Adipocyte (in vitro differentiated cells): ENCODE measurements around the gene INSR.

Source experiments
- DNase-seq: peaks from one replicate; pipeline ENCODE4 v3.0.0-alpha.2; 2015; ENCODE audit warnings: low read depth
- H3K27me3 ChIP-seq: replicated peaks from 2 replicates; pipeline ENCODE4 v1.7.0; 2013; ENCODE audit warnings: mild to moderate bottlenecking, low read length, moderate library complexity; ENCODE audit not compliant: control insufficient read depth, insufficient read depth
- H3K36me3 ChIP-seq: 2 replicates; pipeline ENCODE4 v1.7.0; 2013; ENCODE audit warnings: low read length, mild to moderate bottlenecking, moderate library complexity; ENCODE audit not compliant: control insufficient read depth, insufficient read depth, severe bottlenecking
- H3K4me1 ChIP-seq: 2 replicates; pipeline ENCODE4 v1.7.0; 2013; ENCODE audit warnings: mild to moderate bottlenecking, low read length, moderate library complexity; ENCODE audit not compliant: control insufficient read depth, insufficient read depth
- H3K4me3 ChIP-seq: 2 replicates; pipeline ENCODE4 v1.7.0; 2013; ENCODE audit warnings: mild to moderate bottlenecking, low read length, moderate library complexity
- H3K9ac ChIP-seq: 2 replicates; pipeline ENCODE4 v1.7.0; 2013; ENCODE audit warnings: mild to moderate bottlenecking, low read length, moderate library complexity
- H3K9me3 ChIP-seq: 2 replicates; pipeline ENCODE4 v1.7.0; 2013; ENCODE audit warnings: mild to moderate bottlenecking, low read length, moderate library complexity; ENCODE audit not compliant: control insufficient read depth

The INSR gene

GRCh38 chr19:7104747-7105447 is 189.3 kb downstream of the INSR start:
- peaks cover 8% of the 10 kb centered on the region for H3K27me3 ChIP-seq
- H3K4me3 ChIP-seq: no peak overlapping the region
- no peak for DNase-seq
- peaks cover 3% of the 10 kb centered on the region for H3K4me1 ChIP-seq
- no peak overlapping the region for H3K9ac ChIP-seq
- no peaks in the 10 kb centered on the region for H3K9me3 ChIP-seq
- H3K36me3 ChIP-seq: no peaks in the 10 kb centered on the region

- DNase-seq: no peak
- Histone ChIP-seq H3K9me3 (no peaks in the 10 kb centered on the region), H3K9ac (no peak overlapping the region), H3K4me3 (no peak overlapping the region), H3K27me3 (peaks cover 8% of the 10 kb centered on the region), H3K4me1 (peaks cover 3% of the 10 kb centered on the region), H3K36me3 (no peaks in the 10 kb centered on the region)
These were observed 192.5 kb downstream of the INSR start for GRCh38 chr19:7101498-7102253.

- Histone ChIP-seq H3K4me3 (peak overlapping the region; percentile 86), H3K9ac (peak overlapping the region; percentile 97), H3K27me3 (peaks cover 6% of the 10 kb centered on the region), H3K4me1 (peaks cover 3% of the 10 kb centered on the region), H3K9me3 (peaks cover 6% of the 10 kb centered on the region), H3K36me3 (no peaks in the 10 kb centered on the region)
- DNase-seq: no peak
These were observed 194.7 kb downstream of the INSR start for GRCh38 chr19:7099597-7099921.

- peak; percentile 97 for DNase-seq
- H3K9me3 ChIP-seq: peaks cover 7% of the 10 kb centered on the region
- H3K36me3 ChIP-seq: no peaks in the 10 kb centered on the region
These were observed 195.3 kb downstream of the INSR start for GRCh38 chr19:7098701-7099596.

GRCh38 chr19:7098096-7098495 is 196.1 kb downstream of the INSR start:
- DNase-seq: no peak
- Histone ChIP-seq H3K4me1 (peaks cover 3% of the 10 kb centered on the region), H3K9me3 (peaks cover 7% of the 10 kb centered on the region), H3K36me3 (no peaks in the 10 kb centered on the region), H3K4me3 (peak overlapping the region; percentile 86), H3K27me3 (no peaks in the 10 kb centered on the region), H3K9ac (peak overlapping the region; percentile 97)

More at GRCh38 chr19:7098701-7099596, 195.3 kb downstream of the INSR start:
- H3K4me1 ChIP-seq: peaks cover 3% of the 10 kb centered on the region
- peak overlapping the region; percentile 86 for H3K4me3 ChIP-seq
- peak overlapping the region; percentile 97 for H3K9ac ChIP-seq
- no peaks in the 10 kb centered on the region for H3K27me3 ChIP-seq

- Histone ChIP-seq H3K36me3 (peaks cover 25% of the 10 kb centered on the region), H3K4me1 (no peaks in the 10 kb centered on the region), H3K9me3 (peaks cover 63% of the 10 kb centered on the region), H3K4me3 (no peak overlapping the region), H3K27me3 (no peaks in the 10 kb centered on the region), H3K9ac (no peak overlapping the region)
- DNase-seq: no peak
These were observed 205.2 kb downstream of the INSR start for GRCh38 chr19:7088999-7089398.

GRCh38 chr19:7083076-7083956 is 210.9 kb downstream of the INSR start:
- Histone ChIP-seq H3K9ac (no peak overlapping the region), H3K9me3 (peaks cover 100% of the 10 kb centered on the region), H3K27me3 (no peaks in the 10 kb centered on the region), H3K4me1 (no peaks in the 10 kb centered on the region), H3K36me3 (peaks cover 73% of the 10 kb centered on the region), H3K4me3 (peak overlapping the region; percentile 74)
- DNase-seq: no peak

- H3K9me3 ChIP-seq: peaks cover 74% of the 10 kb centered on the region
- H3K36me3 ChIP-seq: peaks cover 97% of the 10 kb centered on the region
- H3K27me3 ChIP-seq: no peaks in the 10 kb centered on the region
- H3K4me1 ChIP-seq: no peaks in the 10 kb centered on the region
- H3K4me3 ChIP-seq: peak overlapping the region; percentile 56
- no peak overlapping the region for H3K9ac ChIP-seq
- no peak for DNase-seq
These were observed 216.2 kb downstream of the INSR start for GRCh38 chr19:7078008-7078407.

- H3K4me1 ChIP-seq: no peaks in the 10 kb centered on the region
- H3K27me3 ChIP-seq: no peaks in the 10 kb centered on the region
- no peak for DNase-seq
- no peak overlapping the region for H3K4me3 ChIP-seq
- H3K36me3 ChIP-seq: peaks cover 93% of the 10 kb centered on the region
- no peak overlapping the region for H3K9ac ChIP-seq
- peaks cover 58% of the 10 kb centered on the region for H3K9me3 ChIP-seq
These were observed 218.1 kb downstream of the INSR start for GRCh38 chr19:7076151-7076550.

GRCh38 chr19:7074705-7075282 is 219.4 kb downstream of the INSR start:
- DNase-seq: no peak
- Histone ChIP-seq H3K4me1 (peaks cover 7% of the 10 kb centered on the region), H3K9me3 (peaks cover 45% of the 10 kb centered on the region), H3K27me3 (no peaks in the 10 kb centered on the region), H3K4me3 (no peak overlapping the region), H3K9ac (no peak overlapping the region), H3K36me3 (peaks cover 84% of the 10 kb centered on the region)
